Measurements from ENCODE around the gene TIMELESS. TPM values are rescaled to one million over a fixed set of nuclear protein-coding genes. Genes with fewer than 3 reads are reported as not detected.

The TIMELESS gene
- total RNA-seq, 2 experiments from 2014 or later = 64.1 to 65.8 TPM

GRCh38 chr12:56385873-56386272, 63.4 kb downstream of the TIMELESS start:
- Mint-ChIP-seq H3K9me3 (ENCODE audit: low read depth) (no peaks in the 10 kb centered on the region), H3K27me3 (peaks cover 4% of the 10 kb centered on the region), H3K4me1 (no peaks in the 10 kb centered on the region), H3K36me3 (no peaks in the 10 kb centered on the region), H3K27ac (no peak overlapping the region), H3K4me3 (no peak overlapping the region)
- DNase-seq (peak; percentile 38), ATAC-seq (no peak)
- CTCF ChIA-PET = interaction anchor here (0.6 kb wide), 1 partner anchor 250 kb away, joined by 3 read pairs; no protein-coding TSS in a partner anchor

- H3K4me1 Mint-ChIP-seq = no peaks in the 10 kb centered on the region
- no peak overlapping the region for H3K4me3 Mint-ChIP-seq
- DNase-seq (no peak), ATAC-seq (no peak)
- no peaks in the 10 kb centered on the region for H3K36me3 Mint-ChIP-seq
- H3K9me3 Mint-ChIP-seq (ENCODE audit: low read depth) = no peaks in the 10 kb centered on the region
- peaks cover 7% of the 10 kb centered on the region for H3K27me3 Mint-ChIP-seq
- no peak overlapping the region for H3K27ac Mint-ChIP-seq
- CTCF ChIA-PET = interaction anchor here (1.3 kb wide), 1 partner anchor 10 kb away, joined by 7 read pairs; no protein-coding TSS in a partner anchor
Observed at GRCh38 chr12:56382611-56383010, 66.6 kb downstream of the TIMELESS start.

GRCh38 chr12:56377989-56378316, 71.3 kb downstream of the TIMELESS start:
- Mint-ChIP-seq H3K27me3 (peaks cover 15% of the 10 kb centered on the region), H3K4me3 (no peak overlapping the region), H3K27ac (no peak overlapping the region), H3K9me3 (ENCODE audit: low read depth) (peaks cover 5% of the 10 kb centered on the region), H3K4me1 (no peaks in the 10 kb centered on the region), H3K36me3 (no peaks in the 10 kb centered on the region)
- CTCF ChIA-PET = interaction anchor here (0.8 to 1.9 kb wide), 2 partner anchors 38 to 86 kb away, joined by 4 read pairs; no protein-coding TSS in a partner anchor
- DNase-seq (no peak), ATAC-seq (no peak)

GRCh38 chr12:56377310-56377988, 71.8 kb downstream of the TIMELESS start:
- CTCF ChIA-PET = interaction anchor here (0.8 to 1.9 kb wide), 2 partner anchors 38 to 87 kb away, joined by 4 read pairs; no protein-coding TSS in a partner anchor
- Mint-ChIP-seq H3K4me3 (no peak overlapping the region), H3K27me3 (peaks cover 15% of the 10 kb centered on the region), H3K9me3 (ENCODE audit: low read depth) (peaks cover 5% of the 10 kb centered on the region), H3K27ac (no peak overlapping the region), H3K36me3 (no peaks in the 10 kb centered on the region), H3K4me1 (no peaks in the 10 kb centered on the region)
- ATAC-seq (no peak), DNase-seq (no peak)

- ATAC-seq = no peak
- Mint-ChIP-seq H3K4me3 (no peak overlapping the region), H3K27ac (no peak overlapping the region), H3K36me3 (no peaks in the 10 kb centered on the region), H3K9me3 (ENCODE audit: low read depth) (peaks cover 5% of the 10 kb centered on the region), H3K27me3 (peaks cover 17% of the 10 kb centered on the region), H3K4me1 (no peaks in the 10 kb centered on the region)
- CTCF ChIA-PET = no interaction called here
- DNase-seq = no peak
Observed at GRCh38 chr12:56375598-56376434, 73.4 kb downstream of the TIMELESS start.

- no peak overlapping the region for H3K27ac Mint-ChIP-seq
- DNase-seq = no peak
- H3K9me3 Mint-ChIP-seq (ENCODE audit: low read depth) = peaks cover 5% of the 10 kb centered on the region
- no peaks in the 10 kb centered on the region for H3K4me1 Mint-ChIP-seq
- no peak for ATAC-seq
- CTCF ChIA-PET = interaction anchor here (1.2 kb wide), 1 partner anchor 54 kb away, joined by 3 read pairs; no protein-coding TSS in a partner anchor
- H3K36me3 Mint-ChIP-seq = no peaks in the 10 kb centered on the region
- peaks cover 15% of the 10 kb centered on the region for H3K27me3 Mint-ChIP-seq
- no peak overlapping the region for H3K4me3 Mint-ChIP-seq
Observed at GRCh38 chr12:56374726-56375597, 74.3 kb downstream of the TIMELESS start.

GRCh38 chr12:56373515-56373914, 75.7 kb downstream of the TIMELESS start:
- DNase-seq = no peak
- H3K27ac Mint-ChIP-seq = no peak overlapping the region
- H3K4me1 Mint-ChIP-seq = no peaks in the 10 kb centered on the region
- H3K27me3 Mint-ChIP-seq = peaks cover 15% of the 10 kb centered on the region
- no peak for ATAC-seq
- CTCF ChIA-PET = no interaction called here
- H3K36me3 Mint-ChIP-seq = no peaks in the 10 kb centered on the region
- no peak overlapping the region for H3K4me3 Mint-ChIP-seq
- peaks cover 5% of the 10 kb centered on the region for H3K9me3 Mint-ChIP-seq (ENCODE audit: low read depth)

GRCh38 chr12:56366948-56367347, 82.3 kb downstream of the TIMELESS start:
- Mint-ChIP-seq H3K36me3 (no peaks in the 10 kb centered on the region), H3K4me3 (no peak overlapping the region), H3K27me3 (peaks cover 7% of the 10 kb centered on the region), H3K4me1 (no peaks in the 10 kb centered on the region), H3K9me3 (ENCODE audit: low read depth) (no peaks in the 10 kb centered on the region), H3K27ac (no peak overlapping the region)
- no peak for ATAC-seq
- CTCF ChIA-PET = no interaction called here
- no peak for DNase-seq

Other genes starting within 250 kb of the TIMELESS start
- gene RNF41, start 227.5 kb downstream of the TIMELESS start, total RNA-seq = 10 to 100 TPM; 28.2 to 34.2 TPM
- 10 to 100 TPM; 62.8 to 80.6 TPM for gene NABP2, start 225.1 kb downstream of the TIMELESS start, total RNA-seq
- gene SLC39A5, start 219.4 kb downstream of the TIMELESS start, total RNA-seq = under 1 TPM; 0.87 to 0.96 TPM
- 10 to 100 TPM; 66.9 to 68.3 TPM for gene ANKRD52, start 191.0 kb downstream of the TIMELESS start, total RNA-seq
- gene COQ10A, start 182.5 kb downstream of the TIMELESS start, total RNA-seq = 10 to 100 TPM; 16.0 to 17.4 TPM
- 100 to 1,000 TPM; 174 to 242 TPM for gene CS, start 149.1 kb downstream of the TIMELESS start, total RNA-seq
- 100 to 1,000 TPM; 110 to 161 TPM for gene CNPY2, start 133.4 kb downstream of the TIMELESS start, total RNA-seq
- 10 to 100 TPM; 48.7 to 72.5 TPM for gene PAN2, start 115.4 kb downstream of the TIMELESS start, total RNA-seq
- 10 to 100 TPM in 1 of 2 experiments, 1 to 10 TPM in 1; 2.9 to 12.4 TPM for gene IL23A, start 110.5 kb downstream of the TIMELESS start, total RNA-seq
- gene STAT2, start 89.3 kb downstream of the TIMELESS start, total RNA-seq = 100 to 1,000 TPM; 178 to 308 TPM
- not detected for gene APOF, start 86.6 kb downstream of the TIMELESS start, total RNA-seq
- not detected for gene MIP, start 5.2 kb upstream of the TIMELESS start, total RNA-seq
- 1 to 10 TPM; 3.4 to 3.7 TPM for gene SPRYD4, start 19.2 kb upstream of the TIMELESS start, total RNA-seq
- 1 to 10 TPM; 1.1 to 1.4 TPM for gene GLS2, start 38.7 kb upstream of the TIMELESS start, total RNA-seq
- 1 to 10 TPM; 9.3 to 10.0 TPM for gene RBMS2, start 72.4 kb upstream of the TIMELESS start, total RNA-seq
- gene BAZ2A, start 180.9 kb upstream of the TIMELESS start, total RNA-seq = 100 to 1,000 TPM; 110 to 113 TPM
- gene ATP5F1B, start 196.6 kb upstream of the TIMELESS start, total RNA-seq = 100 to 1,000 TPM; 583 to 726 TPM
- 100 to 1,000 TPM; 241 to 268 TPM for gene PTGES3, start 238.9 kb upstream of the TIMELESS start, total RNA-seq